PC-3 (cell line): ENCODE results near the gene NR3C1.

Experiments
- CTCF ChIP-seq: fragments of 300-600 bp; sonication (generic); conservative IDR thresholded peaks from 2 replicates; pipeline ENCODE4 v1.5.1; 2017; ENCODE audit warnings: antibody characterized with exemption, low read depth, mild to moderate bottlenecking, low read length
- EZH2 ChIP-seq: fragments of 300-600 bp; sonication (generic); IDR thresholded peaks from one replicate; pipeline ENCODE4 v1.6.1; 2017; ENCODE audit warnings: antibody characterized with exemption, mild to moderate bottlenecking, low read length; ENCODE audit not compliant: unreplicated experiment
- EZH2phosphoT487 ChIP-seq: fragments of 300-600 bp; sonication (generic); IDR thresholded peaks from 2 replicates; pipeline ENCODE4 v1.6.1; 2018; ENCODE audit warnings: mild to moderate bottlenecking, antibody characterized with exemption, low read length, borderline replicate concordance

- TF ChIP-seq CTCF: no peak
- no peak for TF ChIP-seq EZH2
- TF ChIP-seq EZH2phosphoT487: no peak
These were observed 223 bp downstream of the NR3C1 start for GRCh38 chr5:143403334-143403592.
